Activated T-helper 2 cell treated with anti-CD3 and anti-CD28 coated beads, Interferon-gamma antibody, Interleukin-2, Interleukin-4, amounts not matched to agents 10 μg/mL and 5 μg/mL and 100 μg/mL, durations not matched to agents 14 hours and 24 hours and 36 hours (primary cell): ENCODE measurements around the gene SF3B3. TPM values are rescaled to one million over a fixed set of nuclear protein-coding genes. Genes with fewer than 3 reads are reported as not detected.

Experiments used
- DNase-seq: peaks from one replicate; pipeline ENCODE4 v3.0.0; 2021; ENCODE audit warnings: low spot score
- H3K27ac Mint-ChIP-seq: one replicate; pipeline ENCODE4 v1.8.0; 2021; ENCODE audit warnings: mixed read lengths
- H3K27me3 Mint-ChIP-seq: one replicate; pipeline ENCODE4 v1.8.0; 2021; ENCODE audit warnings: low read depth, mixed read lengths
- H3K36me3 Mint-ChIP-seq: one replicate; pipeline ENCODE4 v1.8.0; 2021; ENCODE audit warnings: low read depth, mixed read lengths
- H3K4me1 Mint-ChIP-seq: one replicate; pipeline ENCODE4 v1.8.0; 2021; ENCODE audit warnings: low read depth, mixed read lengths
- H3K4me3 Mint-ChIP-seq: one replicate; pipeline ENCODE4 v1.8.0; 2021; ENCODE audit warnings: low read depth, mild to moderate bottlenecking, moderate library complexity, mixed read lengths
- H3K9me3 Mint-ChIP-seq: one replicate; pipeline ENCODE4 v1.8.0; 2021; ENCODE audit warnings: mixed read lengths
- intact Hi-C: fragments of 100-400 bp; cut with micrococcal nuclease; formaldehyde crosslinking; loops from one replicate; pipeline ENCODE4 v1.15.1; 2023
- total RNA-seq: library from RNA; stranded (reverse); gene quantifications from 2 replicates; pipeline ENCODE4 v1.2.3, GENCODE V29; 2022

The SF3B3 gene
- total RNA-seq, result 520 and 538 TPM in 2 replicates

DNA sequence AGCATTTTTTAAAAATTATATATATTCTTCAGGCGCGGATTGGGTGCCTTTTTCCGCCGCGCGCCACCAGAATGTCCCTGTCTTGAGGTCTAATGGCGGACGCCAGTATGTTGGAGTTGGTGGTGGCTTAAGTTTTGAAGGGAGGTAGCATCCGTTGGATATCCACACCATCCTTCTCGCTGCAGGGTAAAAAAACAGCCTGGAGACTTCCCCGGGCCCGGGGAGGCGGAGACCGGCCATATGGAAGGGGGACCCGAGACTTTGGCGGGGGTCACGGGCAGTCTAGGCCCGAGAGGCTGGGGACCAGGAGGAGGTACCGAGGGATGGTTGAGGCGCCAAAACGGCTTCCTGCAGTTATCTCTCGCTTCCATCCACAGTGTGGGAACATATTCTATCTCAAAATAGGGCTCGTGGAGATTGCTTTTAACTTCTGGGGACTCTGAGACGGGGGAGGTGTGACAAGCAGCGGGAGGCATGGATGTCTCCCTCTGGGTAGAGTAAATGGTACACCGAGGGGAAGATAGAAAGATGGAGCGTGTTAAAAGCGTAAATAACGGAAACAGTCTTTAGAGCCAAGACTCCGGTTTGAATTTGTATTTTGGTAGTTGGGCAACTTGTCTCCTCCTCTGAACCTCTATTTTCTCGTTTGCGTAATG is at the start of gene SF3B3:
Gene SF3B3 (plus strand): TSS at position 74 of the 656 bp plus-strand sequence. CDS start 2,841 bp downstream, outside the sequence.
- peak; percentile 69 for DNase-seq

DNA sequence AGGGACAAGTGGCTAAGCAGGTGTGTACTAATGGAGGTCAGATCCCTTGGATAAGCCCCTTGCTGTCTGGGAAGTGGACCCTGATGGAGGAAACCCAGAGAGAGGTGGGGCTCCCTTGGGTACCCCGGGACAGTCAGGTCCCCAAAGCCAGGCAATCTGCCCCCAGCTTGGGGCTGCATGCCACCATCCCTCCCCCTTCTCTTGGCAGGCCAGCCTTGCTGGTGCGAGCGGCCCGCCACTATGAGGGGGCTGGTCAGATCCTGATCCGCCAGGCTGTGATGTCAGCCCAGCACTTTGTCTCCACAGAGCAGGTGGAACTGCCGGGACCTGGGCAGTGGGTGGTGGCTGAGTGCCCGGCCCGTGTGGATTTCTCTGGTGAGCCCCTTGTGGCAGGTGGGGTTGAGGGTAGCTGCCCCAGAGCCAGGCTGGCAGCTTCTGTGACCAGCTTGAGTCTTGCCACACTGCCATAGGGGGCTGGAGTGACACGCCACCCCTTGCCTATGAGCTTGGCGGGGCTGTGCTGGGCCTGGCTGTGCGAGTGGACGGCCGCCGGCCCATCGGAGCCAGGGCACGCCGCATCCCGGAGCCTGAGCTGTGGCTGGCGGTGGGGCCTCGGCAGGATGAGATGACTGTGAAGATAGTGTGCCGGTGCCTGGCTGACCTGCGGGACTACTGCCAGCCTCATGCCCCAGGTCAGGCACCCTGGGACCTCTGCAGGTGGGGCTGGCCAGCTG is 49.1 kb upstream of the SF3B3 start:
- Mint-ChIP-seq H3K27ac (no peak overlapping the region), H3K4me3 (no peak overlapping the region), H3K4me1 (peaks cover 18% of the 10 kb centered on the region), H3K27me3 (no peaks in the 10 kb centered on the region), H3K36me3 (peaks cover 20% of the 10 kb centered on the region), H3K9me3 (no peaks in the 10 kb centered on the region)
- no peak for DNase-seq
- intact Hi-C loops, result loop anchor here (5.0 kb wide), 1 partner anchor 72 kb away; no protein-coding TSS in a partner anchor

More for the DNA sequence above, at the start of gene SF3B3:
- Mint-ChIP-seq H3K4me3 (peak within 1 kb of the TSS; percentile 96), H3K27ac (peak within 1 kb of the TSS; percentile 98), H3K36me3 (peaks cover 57% of the 10 kb centered on the region), H3K27me3 (no peaks in the 10 kb centered on the region), H3K9me3 (no peaks in the 10 kb centered on the region), H3K4me1 (peaks cover 45% of the 10 kb centered on the region)
- intact Hi-C loops, result loop anchor here (1.0 to 10.0 kb wide), 9 partner anchors 47 to 762 kb away; partner anchors contain the start of genes AARS1, DDX19A, EXOSC6 and ST3GAL2

DNA sequence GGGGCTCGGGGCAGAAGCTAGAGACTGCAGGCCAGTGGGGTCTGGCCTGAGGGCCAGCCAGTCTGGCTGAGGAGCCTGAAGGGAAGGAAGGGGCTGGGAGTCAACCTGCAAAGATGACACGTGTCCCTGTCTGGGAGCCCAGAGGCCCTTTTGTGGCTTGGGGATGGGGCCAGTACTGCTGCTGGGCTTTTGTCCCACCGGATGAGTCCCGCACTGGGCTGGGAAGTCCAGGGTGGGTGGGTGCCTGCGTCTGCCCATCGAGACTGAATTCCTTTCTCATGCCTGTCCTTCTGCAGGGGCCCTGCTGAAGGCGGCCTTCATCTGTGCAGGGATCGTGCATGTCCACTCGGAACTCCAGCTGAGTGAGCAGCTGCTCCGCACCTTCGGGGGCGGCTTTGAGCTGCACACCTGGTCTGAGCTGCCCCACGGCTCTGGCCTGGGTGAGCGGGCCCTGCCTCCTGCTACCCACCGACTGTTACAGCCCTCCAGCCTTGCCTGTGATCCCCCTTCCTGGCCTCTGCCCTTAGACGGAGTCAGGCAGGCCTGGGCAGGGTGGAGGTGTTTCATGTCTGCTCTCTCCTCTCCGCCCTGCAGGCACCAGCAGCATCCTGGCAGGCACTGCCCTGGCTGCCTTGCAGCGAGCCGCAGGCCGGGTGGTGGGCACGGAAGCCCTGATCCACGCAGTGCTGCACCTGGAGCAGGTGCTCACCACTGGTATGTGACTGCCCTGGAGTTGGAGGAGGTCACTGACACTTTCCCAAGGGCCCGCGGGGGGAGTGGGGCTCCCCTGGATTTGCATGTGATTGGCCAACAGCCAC is 48.4 kb upstream of the SF3B3 start:
- intact Hi-C loops, result loop anchor here (5.0 kb wide), 1 partner anchor 73 kb away; no protein-coding TSS in a partner anchor
- peaks cover 18% of the 10 kb centered on the region for H3K4me1 Mint-ChIP-seq
- peak overlapping the region; percentile 90 for H3K27ac Mint-ChIP-seq
- no peaks in the 10 kb centered on the region for H3K27me3 Mint-ChIP-seq
- no peak for DNase-seq
- H3K4me3 Mint-ChIP-seq, result no peak overlapping the region
- H3K36me3 Mint-ChIP-seq, result peaks cover 20% of the 10 kb centered on the region
- H3K9me3 Mint-ChIP-seq, result no peaks in the 10 kb centered on the region

DNA sequence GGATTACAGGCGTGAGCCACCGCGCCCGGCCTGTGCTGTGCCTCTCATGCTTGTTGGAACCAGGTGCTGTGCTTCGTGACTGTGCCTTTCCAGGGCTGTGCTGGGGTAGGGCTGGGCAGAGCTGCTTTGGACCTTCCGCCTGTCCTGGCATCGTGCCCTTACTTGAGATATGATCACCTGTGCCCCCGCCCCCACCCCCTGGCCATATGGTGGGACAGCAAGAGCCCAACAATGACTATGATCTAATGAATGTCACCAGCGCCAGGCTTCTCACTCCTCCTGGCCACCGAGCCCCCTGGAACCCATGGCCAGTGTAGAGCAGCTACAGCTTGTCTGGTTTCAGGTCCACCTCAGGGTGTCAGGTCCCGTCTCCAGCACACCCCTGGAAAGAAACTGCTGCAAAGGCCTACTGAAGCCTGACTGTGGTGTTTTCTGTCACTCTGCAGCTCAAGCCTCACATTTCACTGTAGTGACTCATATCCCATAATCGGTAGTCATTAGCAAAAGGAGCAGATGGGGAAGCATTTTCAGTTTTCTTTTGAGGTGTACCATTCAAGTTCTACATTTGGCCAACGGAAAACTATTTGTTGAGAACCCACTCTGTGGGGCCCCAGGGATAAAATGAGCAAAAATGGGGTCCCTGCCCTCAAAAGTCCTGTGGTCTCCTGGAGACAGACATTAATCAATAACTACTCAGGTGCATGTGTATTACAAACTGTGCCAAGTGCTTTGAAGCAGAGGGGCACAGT is 47.2 kb upstream of the SF3B3 start:
- H3K9me3 Mint-ChIP-seq, result no peaks in the 10 kb centered on the region
- intact Hi-C loops, result loop anchor here (1.0 to 5.0 kb wide), 6 partner anchors 20 to 96 kb away; partner anchors contain the start of genes COG4, SF3B3 and ST3GAL2
- H3K4me1 Mint-ChIP-seq, result peaks cover 18% of the 10 kb centered on the region
- H3K36me3 Mint-ChIP-seq, result peaks cover 25% of the 10 kb centered on the region
- DNase-seq, result peak; percentile 39
- peak overlapping the region; percentile 90 for H3K27ac Mint-ChIP-seq
- peak overlapping the region; percentile 8 for H3K4me3 Mint-ChIP-seq
- H3K27me3 Mint-ChIP-seq, result no peaks in the 10 kb centered on the region

DNA sequence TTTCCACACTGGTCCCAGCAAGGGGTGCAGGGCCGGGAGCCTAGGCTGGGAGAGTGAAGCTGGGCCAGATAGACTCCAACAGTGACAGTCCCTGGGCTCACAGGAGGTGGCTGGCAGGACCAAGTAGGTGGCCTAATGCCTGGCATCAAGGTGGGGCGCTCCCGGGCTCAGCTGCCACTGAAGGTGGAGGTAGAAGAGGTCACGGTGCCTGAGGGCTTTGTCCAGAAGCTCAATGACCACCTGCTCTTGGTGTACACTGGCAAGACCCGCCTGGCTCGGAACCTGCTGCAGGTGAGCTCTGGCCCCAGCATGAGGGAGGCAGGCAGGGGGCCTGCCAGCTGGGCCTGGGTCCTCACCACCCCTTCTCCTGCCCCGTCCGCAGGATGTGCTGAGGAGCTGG is 45.4 kb upstream of the SF3B3 start:
- Mint-ChIP-seq H3K27ac (peak overlapping the region; percentile 67), H3K4me3 (no peak overlapping the region), H3K9me3 (no peaks in the 10 kb centered on the region), H3K27me3 (no peaks in the 10 kb centered on the region), H3K36me3 (peaks cover 34% of the 10 kb centered on the region), H3K4me1 (peaks cover 18% of the 10 kb centered on the region)
- intact Hi-C loops, result loop anchor here (5.0 kb wide), 1 partner anchor 76 kb away; no protein-coding TSS in a partner anchor
- no peak for DNase-seq

DNA sequence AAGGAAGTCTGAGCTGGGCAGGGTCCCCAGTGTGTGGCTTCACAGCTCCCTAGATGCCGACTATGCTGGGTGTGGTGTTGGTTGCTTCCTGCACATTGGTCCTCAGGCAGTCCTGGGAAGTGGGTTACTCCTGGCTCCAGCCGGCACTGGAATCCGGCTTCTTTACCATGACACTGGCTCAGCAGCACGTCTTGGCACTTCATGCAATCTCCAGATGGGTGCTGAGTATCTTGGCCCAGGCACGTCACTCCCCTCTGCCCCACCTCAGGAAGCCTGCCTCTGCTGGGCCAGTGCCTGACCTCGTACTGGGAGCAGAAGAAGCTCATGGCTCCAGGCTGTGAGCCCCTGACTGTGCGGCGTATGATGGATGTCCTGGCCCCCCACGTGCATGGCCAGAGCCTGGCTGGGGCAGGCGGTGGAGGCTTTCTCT is 44.7 kb upstream of the SF3B3 start:
- peaks cover 18% of the 10 kb centered on the region for H3K4me1 Mint-ChIP-seq
- peaks cover 30% of the 10 kb centered on the region for H3K36me3 Mint-ChIP-seq
- no peak overlapping the region for H3K4me3 Mint-ChIP-seq
- intact Hi-C loops, result loop anchor here (5.0 kb wide), 1 partner anchor 77 kb away; no protein-coding TSS in a partner anchor
- no peaks in the 10 kb centered on the region for H3K9me3 Mint-ChIP-seq
- peak overlapping the region; percentile 28 for H3K27ac Mint-ChIP-seq
- DNase-seq, result no peak
- no peaks in the 10 kb centered on the region for H3K27me3 Mint-ChIP-seq

DNA sequence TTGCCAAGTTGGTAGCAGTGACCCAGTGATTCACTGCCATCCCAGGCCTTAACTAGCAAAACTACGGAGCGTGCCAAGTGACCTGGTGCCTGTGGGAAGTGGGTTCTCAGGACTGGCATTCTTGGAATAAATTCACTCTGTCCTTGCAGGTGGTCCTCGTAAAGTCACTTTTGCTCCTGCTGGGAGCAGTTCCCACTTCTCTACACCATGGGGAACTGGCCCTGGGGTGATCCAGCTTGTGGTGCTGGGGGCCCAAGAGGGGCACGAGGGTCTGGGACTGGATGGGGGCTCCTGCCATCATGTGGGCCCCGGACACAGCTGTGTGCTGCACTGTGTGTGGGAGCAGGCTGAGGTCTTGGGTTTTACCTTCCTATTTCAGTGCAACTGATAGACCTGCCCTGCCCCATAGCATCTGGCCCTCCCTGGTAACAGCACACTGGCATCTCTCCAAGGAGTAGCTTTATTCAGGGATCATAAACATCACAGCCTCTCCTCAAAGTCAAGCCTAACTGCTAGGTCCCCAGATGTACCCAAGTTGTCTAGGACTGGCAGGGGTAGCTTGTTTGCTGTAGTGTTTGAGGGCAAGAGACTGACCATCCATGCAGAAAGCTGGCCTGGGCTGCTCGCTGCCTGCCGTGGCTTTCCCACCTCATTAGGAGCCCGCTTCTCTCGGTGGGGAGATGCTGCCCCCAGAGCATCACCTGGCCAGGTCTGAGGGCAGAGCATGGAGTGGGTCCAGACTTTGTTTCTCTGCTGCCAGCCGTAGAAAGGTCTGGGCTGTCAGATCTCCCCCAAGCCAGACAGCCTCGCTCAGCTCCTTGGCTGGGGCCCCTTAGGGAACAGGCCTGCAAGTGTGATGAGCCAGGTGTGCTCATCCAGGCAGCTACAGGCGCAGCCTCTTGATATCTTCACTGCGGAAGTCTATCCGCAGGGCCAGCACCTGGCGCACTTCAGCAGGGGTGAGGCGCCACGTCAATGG is 43.2 kb upstream of the SF3B3 start:
- Mint-ChIP-seq H3K27ac (no peak overlapping the region), H3K36me3 (peaks cover 32% of the 10 kb centered on the region), H3K4me3 (no peak overlapping the region), H3K27me3 (no peaks in the 10 kb centered on the region), H3K4me1 (peaks cover 18% of the 10 kb centered on the region), H3K9me3 (no peaks in the 10 kb centered on the region)
- no peak for DNase-seq
- intact Hi-C loops, result no loop called here

DNA sequence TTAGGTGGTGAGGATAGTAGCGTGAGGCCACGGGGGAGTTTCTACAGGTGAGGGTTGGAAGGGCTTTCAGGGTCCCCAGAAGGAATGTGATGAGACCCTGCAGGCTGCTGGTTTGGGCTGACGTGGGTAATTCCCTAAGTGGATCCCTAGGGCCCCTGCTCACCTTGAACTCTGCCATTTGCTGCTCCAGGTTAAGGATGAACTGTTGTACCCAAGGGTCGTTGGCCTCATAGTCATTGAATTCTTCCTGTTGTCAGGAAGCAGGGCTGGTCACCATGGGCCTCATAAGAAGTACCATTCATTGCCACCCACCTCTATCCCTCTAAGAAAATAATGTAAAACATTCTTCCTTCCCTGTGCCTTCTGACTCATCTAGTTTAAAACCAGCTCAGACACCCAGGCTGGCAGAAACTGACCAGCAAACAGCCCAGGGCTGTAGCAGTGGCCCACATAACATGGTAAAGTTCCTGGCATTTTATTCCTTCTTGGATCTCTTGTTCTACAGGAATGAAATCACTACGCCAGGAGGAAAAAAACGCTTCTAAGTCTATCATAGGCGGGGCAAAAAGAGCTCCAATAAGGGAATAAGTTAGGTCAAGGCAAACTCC is 41.6 kb upstream of the SF3B3 start:
- intact Hi-C loops, result no loop called here
- Mint-ChIP-seq H3K36me3 (peaks cover 31% of the 10 kb centered on the region), H3K27ac (peak overlapping the region; percentile 61), H3K9me3 (no peaks in the 10 kb centered on the region), H3K4me1 (peaks cover 7% of the 10 kb centered on the region), H3K27me3 (no peaks in the 10 kb centered on the region), H3K4me3 (no peak overlapping the region)
- DNase-seq, result no peak

DNA sequence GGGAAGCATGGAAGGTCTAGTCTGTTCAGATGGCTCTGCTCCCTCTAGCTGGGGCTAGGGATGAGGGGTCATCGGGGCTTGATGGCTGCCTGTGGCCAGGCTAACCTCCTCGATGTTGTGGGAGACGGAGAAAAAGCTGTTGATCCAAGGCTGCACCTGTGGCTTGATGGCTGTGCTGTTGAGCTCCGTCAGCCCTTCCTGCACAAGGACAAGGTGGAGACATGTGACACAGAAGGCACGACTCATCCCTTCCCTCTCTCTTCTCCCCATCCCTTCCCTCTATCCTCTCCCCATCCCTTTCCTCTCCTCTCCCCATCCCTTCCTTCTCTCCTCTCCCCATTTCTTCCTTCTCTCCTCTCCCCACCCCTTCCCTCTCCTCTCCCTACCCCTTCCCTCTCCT is 41.0 kb upstream of the SF3B3 start:
- Mint-ChIP-seq H3K36me3 (peaks cover 28% of the 10 kb centered on the region), H3K4me1 (peaks cover 3% of the 10 kb centered on the region), H3K27ac (peak overlapping the region; percentile 61), H3K4me3 (no peak overlapping the region), H3K9me3 (no peaks in the 10 kb centered on the region), H3K27me3 (no peaks in the 10 kb centered on the region)
- intact Hi-C loops, result no loop called here
- DNase-seq, result no peak

DNA sequence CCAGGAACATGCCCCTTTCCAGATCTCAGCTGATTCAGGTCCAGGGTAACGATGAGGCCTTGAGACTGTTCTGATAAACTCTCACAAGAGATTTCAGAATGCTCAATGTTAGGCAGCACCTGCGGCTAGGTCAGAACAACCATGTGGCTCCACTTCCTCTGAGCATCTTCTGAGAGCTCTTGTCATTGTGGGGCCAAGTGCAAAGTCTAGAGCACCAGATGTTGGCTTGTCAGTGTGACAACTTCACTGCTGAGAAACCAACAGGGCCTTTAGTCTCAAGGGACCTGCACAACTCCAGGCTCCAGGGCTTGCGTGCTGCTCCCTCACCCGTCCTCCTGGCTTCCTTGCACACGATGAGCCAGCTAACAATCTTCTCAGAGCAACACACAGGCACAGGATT is 40.2 kb upstream of the SF3B3 start:
- Mint-ChIP-seq H3K9me3 (no peaks in the 10 kb centered on the region), H3K4me1 (no peaks in the 10 kb centered on the region), H3K36me3 (peaks cover 22% of the 10 kb centered on the region), H3K27me3 (no peaks in the 10 kb centered on the region), H3K4me3 (no peak overlapping the region), H3K27ac (no peak overlapping the region)
- intact Hi-C loops, result no loop called here
- no peak for DNase-seq

DNA sequence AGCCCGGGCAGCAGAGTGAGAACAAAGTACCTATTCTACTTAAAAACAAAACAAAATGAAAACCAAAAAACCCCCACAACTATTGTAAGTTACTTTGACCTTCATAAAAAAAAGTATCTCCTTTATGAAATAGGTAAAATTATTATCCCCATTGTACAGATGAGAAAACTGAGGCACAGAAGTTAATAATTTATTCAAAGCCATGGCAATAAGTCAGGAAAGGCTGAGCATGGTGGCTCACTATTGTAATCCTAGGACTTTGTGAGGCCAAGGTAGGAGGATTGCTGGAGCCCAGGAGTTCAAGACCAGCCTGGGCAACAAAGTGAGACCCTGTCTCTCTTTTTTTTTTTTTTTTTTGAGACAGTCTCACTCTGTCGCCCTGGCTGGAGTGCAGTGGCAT is 38.7 kb upstream of the SF3B3 start:
- H3K9me3 Mint-ChIP-seq, result no peaks in the 10 kb centered on the region
- H3K4me1 Mint-ChIP-seq, result no peaks in the 10 kb centered on the region
- no peak overlapping the region for H3K27ac Mint-ChIP-seq
- DNase-seq, result no peak
- no peak overlapping the region for H3K4me3 Mint-ChIP-seq
- H3K36me3 Mint-ChIP-seq, result peaks cover 25% of the 10 kb centered on the region
- intact Hi-C loops, result no loop called here
- no peaks in the 10 kb centered on the region for H3K27me3 Mint-ChIP-seq
